NB4 (cell line): ENCODE measurements around the gene SIK2.

Experiments used
- DNase-seq: peaks from one replicate; pipeline ENCODE4 v3.0.0; 2010; ENCODE audit warnings: low read depth
- H3K4me3 ChIP-seq: one replicate; pipeline ENCODE4 v1.5.1; 2011; ENCODE audit warnings: mild to moderate bottlenecking, low read depth, low read length, moderate library complexity
- MYC ChIP-seq: IDR thresholded peaks from 2 replicates; pipeline ENCODE4 v1.6.1; 2011; ENCODE audit warnings: low read depth, low read length
- POLR2A ChIP-seq: IDR thresholded peaks from 2 replicates; pipeline ENCODE4 v1.6.1; 2011; ENCODE audit warnings: mild to moderate bottlenecking; ENCODE audit not compliant: insufficient read length; ENCODE audit errors: extremely low read depth
- TF ChIP-seq, protein P1 (sequence below): IDR thresholded peaks from one replicate; pipeline ENCODE4 v1.5.1; 2012; ENCODE audit warnings: low read depth, low read length
- TF ChIP-seq, protein P2 (sequence below): IDR thresholded peaks from 2 replicates; pipeline ENCODE4 v1.6.1; 2011; ENCODE audit warnings: low read depth, low read length

The SIK2 gene

DNA sequence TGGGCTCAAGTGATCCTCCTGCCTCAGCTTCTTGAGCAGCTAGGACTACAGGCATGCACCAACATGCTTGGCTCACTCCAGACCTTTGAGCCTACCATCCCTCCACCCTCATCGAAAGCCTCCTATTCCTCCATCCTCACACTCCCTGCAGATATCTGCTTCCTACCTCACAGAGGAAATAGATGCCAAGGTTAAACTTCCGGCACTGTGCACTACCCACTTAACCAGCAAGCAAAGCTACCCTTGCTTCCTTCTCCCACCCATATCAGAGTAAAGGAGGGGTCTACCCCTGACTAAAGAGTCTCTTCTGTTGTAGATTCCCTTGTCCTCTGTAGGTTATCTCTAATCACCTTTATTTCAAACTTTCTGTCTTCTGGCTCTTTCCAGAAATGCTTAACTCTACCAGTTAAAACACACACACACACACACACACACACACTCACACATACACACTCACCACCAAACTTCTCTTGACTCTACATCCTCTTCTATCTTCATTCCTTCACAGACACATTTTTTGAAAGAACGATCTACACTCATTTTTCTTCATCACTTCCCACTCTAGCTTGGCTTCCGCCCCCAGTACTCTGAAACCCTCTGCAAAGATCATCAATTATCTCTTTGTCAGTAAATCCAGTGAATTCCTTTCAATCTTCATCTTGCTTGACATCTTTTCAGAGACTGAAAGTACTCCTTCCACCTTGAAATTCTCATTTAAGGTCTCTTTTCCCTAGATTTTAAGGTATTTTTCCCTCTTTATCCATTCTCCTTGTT lies 10.9 kb upstream of the SIK2 start:
- H3K4me3 ChIP-seq, result no peak overlapping the region
- TF ChIP-seq, protein P1, sequence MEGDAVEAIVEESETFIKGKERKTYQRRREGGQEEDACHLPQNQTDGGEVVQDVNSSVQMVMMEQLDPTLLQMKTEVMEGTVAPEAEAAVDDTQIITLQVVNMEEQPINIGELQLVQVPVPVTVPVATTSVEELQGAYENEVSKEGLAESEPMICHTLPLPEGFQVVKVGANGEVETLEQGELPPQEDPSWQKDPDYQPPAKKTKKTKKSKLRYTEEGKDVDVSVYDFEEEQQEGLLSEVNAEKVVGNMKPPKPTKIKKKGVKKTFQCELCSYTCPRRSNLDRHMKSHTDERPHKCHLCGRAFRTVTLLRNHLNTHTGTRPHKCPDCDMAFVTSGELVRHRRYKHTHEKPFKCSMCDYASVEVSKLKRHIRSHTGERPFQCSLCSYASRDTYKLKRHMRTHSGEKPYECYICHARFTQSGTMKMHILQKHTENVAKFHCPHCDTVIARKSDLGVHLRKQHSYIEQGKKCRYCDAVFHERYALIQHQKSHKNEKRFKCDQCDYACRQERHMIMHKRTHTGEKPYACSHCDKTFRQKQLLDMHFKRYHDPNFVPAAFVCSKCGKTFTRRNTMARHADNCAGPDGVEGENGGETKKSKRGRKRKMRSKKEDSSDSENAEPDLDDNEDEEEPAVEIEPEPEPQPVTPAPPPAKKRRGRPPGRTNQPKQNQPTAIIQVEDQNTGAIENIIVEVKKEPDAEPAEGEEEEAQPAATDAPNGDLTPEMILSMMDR, result no peak
- TF ChIP-seq POLR2A (no peak), MYC (no peak)
- TF ChIP-seq, protein P2, sequence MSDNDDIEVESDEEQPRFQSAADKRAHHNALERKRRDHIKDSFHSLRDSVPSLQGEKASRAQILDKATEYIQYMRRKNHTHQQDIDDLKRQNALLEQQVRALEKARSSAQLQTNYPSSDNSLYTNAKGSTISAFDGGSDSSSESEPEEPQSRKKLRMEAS, result no peak
- no peak for DNase-seq

DNA sequence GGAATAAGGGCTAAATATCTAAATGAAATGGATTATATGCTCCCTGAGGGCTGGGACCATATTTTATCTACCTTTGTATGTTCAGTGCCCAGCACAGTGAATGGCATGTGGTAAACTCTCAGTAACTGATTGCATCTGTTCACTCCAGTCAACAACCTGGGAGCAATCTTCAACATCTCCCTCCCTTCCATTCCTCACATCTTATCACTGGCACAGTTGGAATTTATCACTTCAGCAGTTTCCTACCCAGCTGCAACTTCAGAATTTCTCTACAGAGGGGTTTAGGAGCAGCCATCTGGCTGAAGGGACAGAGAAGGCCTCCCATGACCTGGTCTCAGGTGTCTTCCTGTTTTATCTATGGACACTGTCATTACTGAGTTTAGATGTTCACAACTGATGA lies 9.8 kb upstream of the SIK2 start:
- DNase-seq, result no peak
- TF ChIP-seq POLR2A (no peak), MYC (no peak)
- TF ChIP-seq, protein P1, result no peak
- TF ChIP-seq, protein P2, result no peak
- no peak overlapping the region for H3K4me3 ChIP-seq

DNA sequence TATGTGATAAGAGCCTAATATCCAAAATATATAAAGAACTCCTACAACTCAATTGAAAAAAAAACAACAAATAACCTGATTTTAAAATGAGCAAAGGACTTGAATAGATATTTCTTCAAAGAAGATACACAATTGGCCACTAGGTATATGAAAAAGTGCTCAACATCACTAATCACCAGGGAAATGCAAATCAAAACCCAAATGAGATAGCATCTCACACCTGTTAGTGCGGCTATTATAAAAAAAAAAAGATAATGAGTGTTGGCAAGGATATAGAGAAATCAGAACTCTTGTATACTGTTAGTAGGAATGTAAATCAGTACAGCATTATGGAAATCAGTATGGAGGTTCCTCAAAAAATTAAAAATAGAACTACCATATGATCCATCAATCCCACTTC lies 5.9 kb upstream of the SIK2 start:
- DNase-seq, result no peak
- no peak overlapping the region for H3K4me3 ChIP-seq
- TF ChIP-seq, protein P2, result no peak
- TF ChIP-seq MYC, result no peak
- TF ChIP-seq POLR2A, result no peak
- TF ChIP-seq, protein P1, result no peak

GRCh38 chr11:111598148-111598547 lies 4.1 kb upstream of the SIK2 start:
- TF ChIP-seq MYC, result no peak
- no peak for DNase-seq
- no peak overlapping the region for H3K4me3 ChIP-seq

- DNase-seq, result no peak
- no peak overlapping the region for H3K4me3 ChIP-seq
- TF ChIP-seq, protein P2, result no peak
- TF ChIP-seq POLR2A (no peak), MYC (no peak)
- TF ChIP-seq, protein P1, result no peak
Observed at GRCh38 chr11:111598559-111598958, 3.7 kb upstream of the SIK2 start.

DNA sequence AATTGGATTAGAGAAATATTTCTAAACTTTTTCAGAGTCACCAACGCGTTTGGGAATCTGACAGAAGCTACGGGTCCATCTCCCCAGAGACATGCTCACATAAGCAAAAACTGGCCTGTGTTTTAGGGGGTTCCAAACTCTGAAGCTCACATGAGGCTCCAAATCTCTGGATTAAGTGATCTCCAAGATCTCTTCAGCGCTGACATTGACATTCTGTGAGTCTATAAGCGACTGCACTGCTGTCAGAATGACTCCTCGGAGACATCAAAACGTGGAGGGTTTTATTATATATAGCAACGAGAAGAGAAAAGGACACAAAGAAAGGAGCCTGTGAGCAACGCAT lies 642 bp upstream of the SIK2 start:
- peak overlapping the region; percentile 62 for H3K4me3 ChIP-seq
- no peak for DNase-seq
- TF ChIP-seq MYC, result no peak
- TF ChIP-seq, protein P1, result no peak
- TF ChIP-seq POLR2A, result no peak
- TF ChIP-seq, protein P2, result no peak
